ENCODE measurements around the gene ZBTB46.

The ZBTB46 gene

DNA sequence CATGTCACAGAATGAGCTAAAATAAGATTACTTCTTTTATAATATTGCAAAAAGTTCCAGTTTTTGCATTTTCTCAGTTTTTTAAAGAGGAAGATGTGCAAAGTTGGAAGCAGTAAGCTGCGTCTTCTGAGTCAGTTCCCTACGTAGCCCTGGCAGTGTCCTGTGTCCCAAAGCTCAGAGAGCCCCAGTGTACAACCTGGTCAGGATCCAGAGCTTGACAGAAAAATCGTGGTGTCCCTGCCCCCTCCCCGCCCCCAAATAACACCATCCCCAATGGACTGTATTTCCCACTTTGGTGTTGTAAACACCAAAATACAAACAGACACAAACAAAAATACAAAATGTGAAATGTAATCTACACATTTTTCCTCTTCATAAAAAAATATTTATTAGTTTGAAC, 86.9 kb downstream of the ZBTB46 start:
- no peak for DNase-seq

DNA sequence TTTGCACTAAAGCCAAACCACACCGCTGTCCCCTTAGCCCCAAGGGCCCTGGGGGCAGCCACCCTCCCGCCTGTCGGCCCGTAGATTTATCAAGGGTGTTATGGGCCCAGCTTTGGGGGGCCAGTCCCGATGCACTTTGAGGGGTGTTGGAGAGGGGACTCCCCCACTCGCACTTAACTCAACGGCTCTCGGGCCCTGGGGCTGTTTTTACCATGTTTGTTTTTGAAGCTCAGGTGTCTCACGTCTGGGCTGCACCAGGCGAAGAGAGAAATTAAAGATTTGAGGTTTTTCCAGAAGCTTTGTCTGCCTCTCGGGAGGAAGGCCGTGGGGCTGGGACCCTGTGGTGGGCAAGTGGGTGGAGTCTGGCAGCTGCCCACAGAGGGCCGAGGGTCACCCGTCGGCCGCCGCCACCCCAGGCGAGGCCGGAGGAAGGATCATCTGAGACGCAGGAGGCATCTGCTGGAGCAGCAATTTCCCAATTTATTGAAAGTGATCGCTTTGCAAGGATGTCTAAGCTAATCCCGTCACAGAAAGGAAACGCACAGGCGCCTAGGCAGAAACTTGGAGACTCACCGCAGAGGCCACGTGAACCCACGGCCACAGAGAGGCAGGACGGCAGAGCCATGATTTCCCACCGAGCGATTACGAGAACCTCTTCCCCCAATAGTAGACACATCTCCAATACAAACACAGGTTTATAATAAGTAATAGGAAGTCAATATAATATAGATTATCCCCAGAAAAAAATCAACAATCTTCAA, 87.7 kb downstream of the ZBTB46 start:
- DNase-seq: no peak

DNA sequence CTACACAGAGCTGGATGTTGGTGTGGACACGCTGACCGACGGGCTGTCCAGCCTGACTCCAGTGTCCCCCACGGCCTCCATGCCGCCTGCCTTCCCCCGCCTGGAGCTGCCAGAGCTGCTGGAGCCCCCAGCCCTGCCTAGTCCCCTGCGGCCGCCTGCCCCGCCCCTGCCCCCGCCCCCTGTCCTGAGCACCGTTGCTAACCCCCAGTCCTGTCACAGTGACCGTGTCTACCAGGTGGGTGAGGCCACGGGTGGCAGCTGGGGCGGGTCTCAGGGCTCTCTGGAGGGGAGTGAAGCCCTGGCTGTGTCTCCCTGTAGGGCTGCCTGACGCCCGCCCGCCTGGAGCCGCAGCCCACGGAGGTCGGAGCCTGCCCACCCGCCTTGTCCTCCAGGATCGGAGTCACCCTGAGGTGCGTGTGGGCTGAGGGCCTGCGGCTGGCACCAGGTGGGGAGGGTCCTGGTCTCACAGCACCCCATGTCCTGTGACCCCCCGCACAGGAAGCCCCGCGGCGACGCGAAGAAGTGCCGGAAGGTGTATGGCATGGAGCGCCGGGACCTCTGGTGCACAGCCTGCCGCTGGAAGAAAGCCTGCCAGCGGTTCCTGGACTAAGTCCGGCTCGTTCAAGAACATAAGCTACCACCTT, 88.6 kb downstream of the ZBTB46 start:
- DNase-seq: no peak

DNA sequence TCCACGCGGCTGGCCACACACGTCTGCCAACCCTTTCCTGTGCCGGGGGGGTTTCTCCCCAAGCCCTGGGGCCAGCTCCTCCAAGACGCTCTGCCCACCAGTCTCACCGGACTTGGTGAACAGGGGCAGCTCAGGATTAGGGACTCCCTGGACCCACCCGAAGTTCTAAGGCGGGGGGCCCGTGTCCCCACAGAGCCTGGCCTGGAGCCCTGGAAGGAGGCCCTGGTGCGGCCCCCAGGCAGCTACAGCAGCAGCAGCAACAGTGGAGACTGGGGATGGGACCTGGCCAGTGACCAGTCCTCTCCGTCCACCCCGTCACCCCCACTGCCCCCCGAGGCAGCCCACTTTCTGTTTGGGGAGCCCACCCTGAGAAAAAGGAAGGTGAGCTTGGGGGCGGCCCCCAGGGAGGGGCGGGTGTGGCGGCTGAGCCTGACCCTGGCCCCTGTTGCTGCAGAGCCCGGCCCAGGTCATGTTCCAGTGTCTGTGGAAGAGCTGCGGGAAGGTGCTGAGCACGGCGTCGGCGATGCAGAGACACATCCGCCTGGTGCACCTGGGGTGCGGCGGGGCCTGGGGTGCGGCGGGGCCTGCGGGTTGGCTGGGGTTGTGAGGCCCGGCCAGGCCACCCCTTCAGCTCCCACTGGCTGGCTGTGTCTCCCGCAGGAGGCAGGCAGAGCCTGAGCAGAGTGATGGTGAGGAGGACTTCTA, 89.2 kb downstream of the ZBTB46 start:
- DNase-seq: no peak

DNA sequence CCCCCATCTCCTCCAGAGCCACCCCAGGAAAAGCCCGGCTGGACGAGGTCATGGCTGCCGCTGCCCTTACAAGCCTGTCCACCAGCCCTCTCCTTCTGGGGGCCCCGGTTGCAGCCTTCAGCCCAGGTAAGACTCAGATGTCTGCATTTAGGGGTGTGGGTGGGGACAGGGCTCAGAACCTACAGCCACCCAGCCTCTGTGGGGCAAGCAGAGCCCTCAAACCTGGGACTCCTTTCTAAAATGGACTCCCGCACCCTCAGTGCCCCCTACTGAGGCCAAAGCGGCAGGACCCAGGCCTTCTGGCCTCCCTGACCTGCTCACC, 89.7 kb downstream of the ZBTB46 start:
- DNase-seq: no peak

DNA sequence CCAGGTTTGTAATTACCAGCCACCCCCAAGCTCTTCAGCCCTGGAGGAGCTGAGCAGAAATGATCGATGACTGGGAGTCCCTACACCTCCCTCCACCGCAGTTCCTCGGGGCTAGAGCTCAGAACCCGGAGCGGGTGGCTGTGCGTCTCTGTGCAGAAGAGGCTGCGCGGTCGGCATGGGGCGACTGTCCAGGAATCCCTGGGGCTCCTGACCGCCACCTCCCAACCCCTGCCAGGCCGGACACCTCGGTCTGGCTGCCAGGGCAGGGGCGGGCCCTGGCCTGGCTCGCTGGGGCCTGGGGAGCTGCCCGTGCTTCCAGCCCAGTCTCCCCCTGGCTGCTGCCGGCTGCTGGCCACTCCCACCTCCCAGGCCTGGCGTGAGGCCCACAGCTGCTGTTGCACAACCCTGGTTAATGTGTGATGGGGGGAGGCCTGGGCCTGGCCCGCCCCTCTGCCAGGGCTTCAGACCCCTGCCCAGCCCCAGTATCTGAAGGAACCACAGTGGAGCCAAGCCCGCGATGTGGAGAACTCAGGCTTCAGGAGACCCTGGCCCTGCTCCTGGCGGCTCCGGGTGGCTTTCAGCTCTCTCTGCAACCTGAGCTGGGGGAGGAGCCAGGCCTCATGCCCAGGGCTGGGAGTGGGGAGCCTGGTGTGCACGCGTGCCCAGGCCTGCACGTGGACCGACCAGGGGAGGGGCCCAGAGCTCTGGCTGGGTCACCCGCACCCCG, 90.3 kb downstream of the ZBTB46 start:
- DNase-seq: peak; percentile 85

DNA sequence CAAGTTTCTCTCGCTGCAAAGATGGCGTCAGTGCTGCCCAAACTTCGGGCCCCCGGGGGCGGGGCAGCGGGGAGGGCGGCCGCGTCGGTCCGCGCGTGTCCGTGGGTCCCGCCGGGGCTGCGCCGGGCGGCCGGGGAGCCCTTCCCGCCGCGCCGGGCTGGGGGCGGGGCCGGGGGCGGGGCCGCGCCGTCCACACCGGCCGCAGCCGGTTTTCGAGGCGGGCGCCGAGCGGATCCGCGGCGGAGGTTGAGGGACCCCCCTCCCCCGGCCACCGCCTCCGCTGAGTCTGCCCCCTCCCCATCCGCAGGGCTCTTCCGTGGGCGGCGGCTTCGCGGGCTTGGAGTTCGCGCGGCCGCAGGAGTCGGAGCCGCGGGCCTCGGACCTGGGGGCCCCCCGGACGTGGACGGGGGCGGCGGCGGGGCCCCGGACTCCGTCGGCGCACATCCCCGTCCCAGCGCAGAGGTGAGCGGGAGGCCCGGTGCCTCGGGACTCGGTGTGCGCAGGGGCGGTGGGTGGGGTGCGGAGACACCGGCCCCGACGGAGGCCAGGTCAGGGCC, 90.9 kb downstream of the ZBTB46 start:
- DNase-seq: peak; percentile 18

DNA sequence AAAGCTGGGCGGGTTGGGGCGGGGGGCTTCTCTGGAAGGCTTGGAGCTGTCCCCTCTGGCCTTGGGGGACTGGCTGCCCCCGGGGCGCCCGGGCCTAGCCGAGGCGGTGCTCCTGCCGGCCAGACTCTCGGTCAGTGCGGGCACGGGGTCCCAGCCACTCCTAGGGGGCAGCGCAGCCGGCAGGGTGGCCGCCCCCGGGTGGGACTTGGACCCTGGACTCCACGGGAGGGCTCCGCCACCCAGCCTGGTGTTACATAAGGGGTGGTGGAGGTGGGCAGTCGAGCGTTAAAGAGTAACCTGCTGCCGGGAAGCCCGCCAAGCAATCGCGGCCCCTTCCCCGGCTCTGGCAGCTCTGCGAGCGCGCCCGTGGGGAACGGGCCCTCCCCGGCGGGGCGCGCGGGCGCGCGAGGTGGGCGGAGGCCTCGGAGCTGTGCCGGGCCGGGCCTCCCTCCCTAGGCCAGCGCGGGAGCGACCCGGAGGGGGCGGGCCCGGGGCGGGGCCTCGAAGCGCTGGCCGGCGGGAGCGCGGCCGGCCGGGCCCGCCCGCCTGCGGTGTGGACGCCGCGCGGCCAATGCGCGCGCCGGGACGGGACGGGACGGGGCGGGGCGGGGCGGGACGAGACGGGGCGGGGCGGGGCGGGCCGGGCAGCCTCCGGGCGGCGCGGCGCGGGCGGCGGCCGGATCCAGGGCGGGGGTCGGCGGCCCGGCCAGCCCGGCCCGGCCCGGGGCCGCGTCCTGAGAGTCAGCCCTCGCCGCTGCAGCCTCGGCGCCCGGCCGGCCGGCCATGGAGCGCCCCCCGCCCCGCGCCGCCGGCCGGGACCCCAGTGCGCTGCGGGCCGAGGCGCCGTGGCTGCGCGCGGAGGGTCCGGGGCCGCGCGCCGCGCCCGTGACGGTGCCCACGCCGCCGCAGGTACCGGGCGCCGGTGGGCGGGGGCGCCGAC, 91.7 kb downstream of the ZBTB46 start, which contains the start of gene SLC2A4RG:
SLC2A4RG (plus strand) TSS at position 647 of the 940 bp plus-strand sequence; CDS start at position 784, 137 bp downstream.
- DNase-seq: peak; percentile 80

DNA sequence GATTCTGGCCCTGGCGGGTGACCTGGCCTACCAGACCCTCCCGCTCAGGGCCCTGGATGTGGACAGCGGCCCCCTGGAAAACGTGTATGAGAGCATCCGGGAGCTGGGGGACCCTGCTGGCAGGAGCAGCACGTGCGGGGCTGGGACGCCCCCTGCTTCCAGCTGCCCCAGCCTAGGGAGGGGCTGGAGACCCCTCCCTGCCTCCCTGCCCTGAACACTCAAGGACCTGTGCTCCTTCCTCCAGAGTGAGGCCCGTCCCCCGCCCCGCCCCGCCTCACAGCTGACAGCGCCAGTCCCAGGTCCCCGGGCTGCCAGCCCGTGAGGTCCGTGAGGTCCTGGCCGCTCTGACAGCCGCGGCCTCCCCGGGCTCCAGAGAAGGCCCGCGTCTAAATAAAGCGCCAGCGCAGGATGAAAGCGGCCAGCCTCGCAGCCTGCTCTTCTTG, 92.4 kb downstream of the ZBTB46 start:
- DNase-seq: no peak

DNA sequence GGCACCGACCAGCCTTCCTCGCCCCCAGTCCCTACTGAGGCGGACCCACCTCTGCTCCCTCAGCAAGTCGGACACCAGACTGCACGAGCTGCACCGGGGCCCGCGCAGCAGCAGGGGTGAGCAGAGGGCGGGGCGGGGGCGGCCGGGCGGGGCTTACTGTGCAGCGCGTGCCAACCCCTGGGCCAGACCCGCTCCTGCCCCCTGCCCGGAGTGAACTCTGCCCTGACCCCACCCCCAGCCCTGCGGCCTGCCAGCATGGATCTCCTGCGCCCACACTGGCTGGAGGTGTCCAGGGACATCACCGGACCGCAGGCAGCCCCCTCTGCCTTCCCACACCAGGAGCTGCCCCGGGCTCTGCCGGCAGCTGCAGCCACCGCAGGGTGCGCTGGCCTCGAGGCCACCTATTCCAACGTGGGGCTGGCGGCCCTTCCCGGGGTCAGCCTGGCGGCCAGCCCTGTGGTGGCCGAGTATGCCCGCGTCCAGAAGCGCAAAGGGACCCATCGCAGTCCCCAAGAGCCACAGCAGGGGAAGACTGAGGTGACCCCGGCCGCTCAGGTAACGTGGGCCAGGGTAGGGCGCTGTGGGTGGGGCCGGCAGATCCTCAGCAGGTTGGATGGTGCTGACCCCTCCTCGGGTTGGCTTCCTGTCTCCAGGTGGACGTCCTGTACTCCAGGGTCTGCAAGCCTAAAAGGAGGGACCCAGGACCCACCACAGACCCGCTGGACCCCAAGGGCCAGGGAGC, 92.9 kb downstream of the ZBTB46 start:
- DNase-seq: no peak

DNA sequence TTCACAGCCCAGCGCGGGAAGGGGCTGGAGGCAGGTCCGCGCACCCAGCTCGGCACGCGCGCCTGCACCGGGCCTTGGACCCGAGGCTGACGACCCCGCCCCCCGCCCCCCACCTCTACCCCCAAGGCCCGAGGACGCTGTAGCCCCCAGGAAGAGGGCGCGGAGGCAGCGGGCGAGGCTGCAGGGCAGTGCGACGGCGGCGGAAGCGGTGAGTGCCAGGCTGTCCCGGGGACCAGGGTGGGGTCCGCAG, 93.4 kb downstream of the ZBTB46 start:
- no peak for DNase-seq

DNA sequence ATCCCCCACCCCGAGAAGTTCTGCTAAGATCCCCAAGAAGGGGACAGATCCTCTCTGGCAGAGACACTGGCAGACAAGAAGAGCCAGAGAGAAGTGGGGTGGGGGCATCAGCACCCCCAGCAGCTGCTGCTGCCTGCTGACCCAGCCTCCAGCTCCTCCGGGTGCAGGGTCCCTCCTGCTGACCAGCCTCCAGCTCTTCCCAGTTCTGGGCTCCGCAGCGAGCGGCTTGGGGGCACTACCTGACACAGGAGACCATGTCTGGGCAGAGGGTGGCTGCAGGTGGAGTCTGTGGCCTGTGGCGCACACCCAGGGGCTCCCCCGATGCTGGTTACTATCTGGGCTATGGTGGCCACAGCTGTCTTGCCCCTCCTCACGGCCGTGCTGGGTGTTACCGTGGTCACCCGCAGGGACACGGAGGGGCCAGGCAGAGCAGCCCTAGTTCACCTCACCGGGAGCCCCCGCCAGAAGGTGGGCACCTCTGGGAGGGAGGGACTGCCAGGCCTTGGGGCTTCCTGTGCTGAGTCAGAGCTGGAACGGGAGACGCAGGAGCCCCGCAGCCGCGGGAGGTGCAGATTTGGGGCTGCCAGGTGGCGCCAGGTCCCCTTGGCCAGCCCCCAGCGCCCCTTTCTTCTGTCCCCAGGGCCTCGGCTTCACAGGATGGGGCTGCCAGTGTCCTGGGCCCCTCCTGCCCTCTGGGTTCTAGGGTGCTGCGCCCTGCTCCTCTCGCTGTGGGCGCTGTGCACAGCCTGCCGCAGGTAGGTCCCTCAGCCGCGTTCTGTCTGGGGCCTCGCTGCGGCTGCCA, 94.0 kb downstream of the ZBTB46 start:
- DNase-seq: no peak

DNA sequence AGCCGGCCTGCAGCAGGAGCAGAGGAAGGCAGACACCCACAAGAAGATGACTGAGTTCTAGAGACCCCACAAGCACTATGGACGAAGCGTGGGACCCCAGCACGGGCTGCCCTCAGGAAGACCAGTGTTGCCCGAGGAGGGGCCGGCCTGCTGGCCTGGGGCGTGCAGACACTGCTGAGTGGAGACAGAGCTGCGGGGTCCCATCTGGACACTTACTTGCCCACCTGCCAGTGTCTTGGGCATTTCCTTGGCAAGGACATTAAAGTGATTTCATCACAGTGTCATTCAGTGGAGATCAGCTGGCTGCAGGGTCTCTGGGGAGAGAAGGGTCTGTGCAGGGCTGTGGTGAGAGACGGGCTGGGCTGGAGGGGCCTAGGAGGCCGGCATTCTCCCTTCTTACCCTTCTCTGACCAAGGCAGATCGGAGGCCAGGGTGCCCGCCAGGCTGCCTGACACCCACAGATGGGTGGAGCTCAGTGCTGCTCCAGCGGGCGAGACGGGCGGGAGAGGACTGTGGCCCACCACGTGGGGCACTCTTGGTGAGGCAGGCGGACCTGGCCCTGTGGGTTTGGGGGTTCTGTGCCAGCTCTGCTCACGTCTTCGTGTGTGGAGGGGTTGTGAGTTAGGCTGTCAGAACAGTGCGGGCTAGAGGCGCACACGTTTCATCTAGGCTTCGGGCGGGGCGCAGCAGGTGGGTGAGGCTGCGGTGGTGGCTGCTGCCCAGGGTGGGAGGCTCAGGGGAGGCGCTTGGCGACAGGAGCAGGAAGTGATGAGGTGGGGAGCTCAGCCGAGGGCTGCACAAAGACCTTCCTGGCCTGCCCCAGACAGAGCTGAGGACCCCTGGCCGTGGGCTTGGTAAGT, 95.0 kb downstream of the ZBTB46 start, which contains the start of gene LIME1:
LIME1 (plus strand) TSS at position 806 of the 860 bp plus-strand sequence. CDS start 886 bp downstream, outside the sequence.
- DNase-seq: no peak

DNA sequence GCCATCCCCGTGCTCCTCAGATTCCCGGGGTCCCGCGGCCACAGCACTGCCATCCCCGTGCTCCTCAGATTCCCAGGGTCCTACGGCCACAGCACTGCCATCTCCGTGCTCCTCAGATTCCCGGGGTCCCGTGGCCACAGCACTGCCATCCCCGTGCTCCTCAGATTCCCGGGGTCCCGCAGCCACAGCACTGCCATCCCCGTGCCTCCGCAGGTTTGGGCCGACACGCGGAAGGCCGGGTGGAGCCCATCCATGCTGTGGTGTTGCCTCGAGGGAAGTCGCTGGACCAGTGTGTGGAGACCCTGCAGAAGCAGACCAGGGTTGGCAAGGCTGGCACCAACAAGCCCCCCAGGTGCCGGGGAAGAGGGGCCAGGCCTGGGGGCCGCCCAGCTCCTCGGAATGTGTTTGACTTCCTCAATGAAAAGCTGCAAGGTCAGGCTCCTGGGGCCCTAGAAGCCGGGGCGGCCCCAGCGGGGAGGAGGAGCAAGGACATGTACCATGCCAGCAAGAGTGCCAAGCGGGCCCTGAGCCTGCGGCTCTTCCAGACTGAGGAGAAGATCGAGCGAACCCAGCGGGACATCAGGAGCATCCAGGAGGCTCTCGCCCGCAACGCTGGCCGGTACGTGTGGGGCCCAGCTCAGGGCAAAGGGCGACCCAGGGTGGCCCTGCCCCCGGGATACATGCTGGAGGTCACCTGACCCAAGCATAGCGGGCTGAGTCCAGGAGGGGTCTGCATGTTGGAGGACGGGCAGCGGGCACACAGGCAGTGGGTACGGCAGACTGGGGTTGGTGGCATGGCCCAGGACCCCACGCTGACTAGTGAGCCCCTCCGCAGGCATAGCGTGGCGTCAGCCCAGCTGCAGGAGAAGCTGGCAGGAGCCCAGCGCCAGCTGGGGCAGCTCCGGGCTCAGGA, 95.9 kb downstream of the ZBTB46 start:
- DNase-seq: no peak

DNA sequence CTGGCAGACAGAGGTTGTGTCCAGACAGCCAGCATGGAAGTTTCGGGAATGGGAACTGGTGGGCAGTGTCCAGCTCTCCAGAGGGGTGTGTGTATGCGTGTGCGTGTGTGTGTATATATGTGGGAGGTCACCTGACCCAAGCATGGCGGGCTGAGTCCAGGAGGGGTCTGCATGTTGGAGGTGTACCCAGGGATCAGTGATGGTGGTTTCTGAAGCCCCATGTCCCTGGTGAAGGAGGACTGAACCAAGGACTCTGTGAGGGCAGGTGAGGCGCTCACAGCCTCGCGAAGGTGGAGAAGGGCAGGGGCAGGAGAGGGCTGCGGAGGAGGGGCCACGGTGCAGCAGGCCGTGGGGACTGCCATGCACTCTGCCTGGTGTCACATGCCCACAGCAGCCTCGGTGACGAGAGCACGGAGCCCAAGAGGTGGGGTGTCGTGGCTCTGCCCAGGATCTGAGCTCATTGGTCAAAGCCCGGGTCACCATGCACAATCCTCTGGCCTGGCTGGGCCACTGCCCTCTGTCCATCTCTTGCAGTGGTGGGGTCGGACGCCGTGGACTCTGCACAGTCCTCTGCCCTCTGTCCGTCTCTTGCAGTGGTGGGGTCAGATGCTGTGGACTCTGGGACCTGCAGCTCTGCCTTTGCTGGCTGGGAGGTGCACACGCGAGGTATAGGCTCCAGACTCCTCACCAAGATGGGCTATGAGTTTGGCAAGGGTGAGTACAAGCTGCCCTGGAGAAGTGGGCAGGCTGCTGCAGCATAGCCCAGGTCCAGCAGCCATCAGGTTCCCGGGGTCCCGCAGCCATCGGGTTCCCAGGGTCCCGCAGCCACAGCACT, 96.7 kb downstream of the ZBTB46 start:
- DNase-seq: no peak

DNA sequence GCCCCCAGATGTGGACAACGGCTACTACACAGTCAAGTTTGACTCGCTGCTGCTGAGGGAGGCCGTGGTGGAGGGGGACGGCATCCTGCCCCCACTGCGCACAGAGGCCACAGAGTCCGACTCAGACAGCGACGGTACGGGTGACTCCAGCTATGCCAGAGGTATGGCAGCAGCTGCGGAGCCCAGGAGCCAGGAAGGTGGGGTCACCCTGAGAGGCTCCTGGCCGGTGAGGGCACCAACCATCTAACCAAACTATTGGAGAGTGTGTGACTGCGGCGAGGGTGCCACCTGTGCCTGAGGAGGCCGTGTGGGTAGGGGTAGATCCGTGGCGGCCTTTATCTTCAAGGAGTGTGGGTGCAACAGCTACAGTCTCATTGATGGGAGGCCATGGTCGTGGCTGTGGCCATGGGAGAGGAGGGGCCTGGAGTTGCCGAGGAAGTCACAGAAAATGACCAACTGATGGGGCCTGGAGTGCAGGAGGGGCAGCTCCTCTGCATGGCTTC, 97.4 kb downstream of the ZBTB46 start:
- no peak for DNase-seq

DNA sequence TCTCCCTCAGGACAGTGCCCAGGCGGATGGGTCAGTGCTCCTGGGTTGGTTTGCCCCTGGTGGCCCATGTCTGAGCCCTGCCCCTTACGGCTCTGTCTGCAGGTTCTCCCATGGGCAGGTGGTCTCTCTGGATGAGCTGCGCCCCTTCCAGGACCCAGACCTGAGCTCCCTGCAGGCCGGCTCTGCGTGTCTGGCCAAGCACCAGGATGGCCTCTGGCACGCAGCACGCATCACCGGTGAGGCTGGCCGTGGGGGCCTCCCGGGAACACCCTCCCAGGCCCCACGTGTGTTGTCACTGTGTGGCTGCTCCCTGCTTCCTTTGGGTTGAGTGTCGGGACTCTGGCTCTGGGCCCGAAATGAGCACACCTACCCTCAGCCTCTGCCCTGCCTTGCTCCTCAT, 97.9 kb downstream of the ZBTB46 start:
- DNase-seq: no peak

All from HCEC 1CT (cell line).